ENCODE data around the gene DYNLT1. TPM values are rescaled to one million over a fixed set of nuclear protein-coding genes. Genes with fewer than 3 reads are reported as not detected.
"Not testable (repeated sequence)": the region's sequence is repeated elsewhere in the genome, so short reads cannot be mapped to it uniquely, and the experiment has no call there.

Gene DYNLT1
- polyA plus RNA-seq, 1 donor = 128 TPM

GRCh38 chr6:158642097-158642601 is 2.4 kb downstream of the DYNLT1 start:
- 34% methylated on average over 2 of the region's 8 CpGs for WGBS (ENCODE audit: insufficient coverage, low lambda C conversion rate)
- no peaks in the 10 kb centered on the region for H3K27me3 ChIP-seq (ENCODE audit: control insufficient read depth, insufficient read depth, low read length)
- H3K4me3 ChIP-seq (ENCODE audit: low read length) = no peak overlapping the region
- peaks cover 7% of the 10 kb centered on the region for H3K36me3 ChIP-seq (ENCODE audit: control insufficient read depth, insufficient read depth, low read length)
- peak; percentile 76 to 85 for DNase-seq
- peak overlapping the region; percentile 74 for H3K27ac ChIP-seq (ENCODE audit: low read length)
- no peaks in the 10 kb centered on the region for H3K9me3 ChIP-seq (ENCODE audit: control insufficient read depth, low read depth, low read length)
- H3K4me1 ChIP-seq (ENCODE audit: control insufficient read depth, insufficient read depth, low read length) = peaks cover 24% of the 10 kb centered on the region

- 40% methylated on average over 1 of the region's 2 CpGs for WGBS (ENCODE audit: insufficient coverage, low lambda C conversion rate)
- Histone ChIP-seq H3K9me3 (ENCODE audit: control insufficient read depth, low read depth, low read length) (no peaks in the 10 kb centered on the region), H3K4me1 (ENCODE audit: control insufficient read depth, insufficient read depth, low read length) (peaks cover 12% of the 10 kb centered on the region), H3K4me3 (ENCODE audit: low read length) (no peak overlapping the region), H3K27ac (ENCODE audit: low read length) (no peak overlapping the region), H3K36me3 (ENCODE audit: control insufficient read depth, insufficient read depth, low read length) (peaks cover 18% of the 10 kb centered on the region), H3K27me3 (ENCODE audit: control insufficient read depth, insufficient read depth, low read length) (no peaks in the 10 kb centered on the region)
- DNase-seq = no peak
Measured at GRCh38 chr6:158640519-158640918, 4.0 kb downstream of the DYNLT1 start.

GRCh38 chr6:158639056-158639455 is 5.5 kb downstream of the DYNLT1 start:
- no peak overlapping the region for H3K4me3 ChIP-seq (ENCODE audit: low read length)
- no peak overlapping the region for H3K27ac ChIP-seq (ENCODE audit: low read length)
- H3K36me3 ChIP-seq (ENCODE audit: control insufficient read depth, insufficient read depth, low read length) = peaks cover 25% of the 10 kb centered on the region
- H3K9me3 ChIP-seq (ENCODE audit: control insufficient read depth, low read depth, low read length) = no peaks in the 10 kb centered on the region
- no CpG with 5 or more reads among the region's 5 CpGs for WGBS (ENCODE audit: insufficient coverage, low lambda C conversion rate)
- no peak for DNase-seq
- no peaks in the 10 kb centered on the region for H3K27me3 ChIP-seq (ENCODE audit: control insufficient read depth, insufficient read depth, low read length)
- peaks cover 12% of the 10 kb centered on the region for H3K4me1 ChIP-seq (ENCODE audit: control insufficient read depth, insufficient read depth, low read length)

GRCh38 chr6:158638324-158638854 is 6.2 kb downstream of the DYNLT1 start:
- H3K27me3 ChIP-seq (ENCODE audit: control insufficient read depth, insufficient read depth, low read length) = no peaks in the 10 kb centered on the region
- no peak for DNase-seq
- H3K36me3 ChIP-seq (ENCODE audit: control insufficient read depth, insufficient read depth, low read length) = peaks cover 26% of the 10 kb centered on the region
- H3K4me1 ChIP-seq (ENCODE audit: control insufficient read depth, insufficient read depth, low read length) = peaks cover 12% of the 10 kb centered on the region
- no peak overlapping the region for H3K4me3 ChIP-seq (ENCODE audit: low read length)
- WGBS (ENCODE audit: insufficient coverage, low lambda C conversion rate) = 81% methylated on average over 2 of the region's 3 CpGs
- no peak overlapping the region for H3K27ac ChIP-seq (ENCODE audit: low read length)
- no peaks in the 10 kb centered on the region for H3K9me3 ChIP-seq (ENCODE audit: control insufficient read depth, low read depth, low read length)

- WGBS (ENCODE audit: insufficient coverage, low lambda C conversion rate) = 100% methylated on average over 1 of the region's 8 CpGs
- DNase-seq = no peak
- Histone ChIP-seq H3K36me3 (ENCODE audit: control insufficient read depth, insufficient read depth, low read length) (peaks cover 34% of the 10 kb centered on the region), H3K4me1 (ENCODE audit: control insufficient read depth, insufficient read depth, low read length) (peaks cover 6% of the 10 kb centered on the region), H3K27me3 (ENCODE audit: control insufficient read depth, insufficient read depth, low read length) (no peaks in the 10 kb centered on the region), H3K4me3 (ENCODE audit: low read length) (no peak overlapping the region), H3K27ac (ENCODE audit: low read length) (no peak overlapping the region), H3K9me3 (ENCODE audit: control insufficient read depth, low read depth, low read length) (no peaks in the 10 kb centered on the region)
Measured at GRCh38 chr6:158636778-158637177, 7.8 kb downstream of the DYNLT1 start.

- Histone ChIP-seq H3K27ac (ENCODE audit: low read length) (no peak overlapping the region), H3K4me3 (ENCODE audit: low read length) (no peak overlapping the region), H3K9me3 (ENCODE audit: control insufficient read depth, low read depth, low read length) (no peaks in the 10 kb centered on the region), H3K27me3 (ENCODE audit: control insufficient read depth, insufficient read depth, low read length) (no peaks in the 10 kb centered on the region), H3K36me3 (ENCODE audit: control insufficient read depth, insufficient read depth, low read length) (peaks cover 41% of the 10 kb centered on the region), H3K4me1 (ENCODE audit: control insufficient read depth, insufficient read depth, low read length) (peaks cover 17% of the 10 kb centered on the region)
- no peak for DNase-seq
- WGBS (ENCODE audit: insufficient coverage, low lambda C conversion rate) = no CpG with 5 or more reads among the region's 7 CpGs
Measured at GRCh38 chr6:158635427-158636073, 9.0 kb downstream of the DYNLT1 start.

- no peaks in the 10 kb centered on the region for H3K27me3 ChIP-seq (ENCODE audit: control insufficient read depth, insufficient read depth, low read length)
- H3K4me1 ChIP-seq (ENCODE audit: control insufficient read depth, insufficient read depth, low read length) = peaks cover 20% of the 10 kb centered on the region
- no peaks in the 10 kb centered on the region for H3K9me3 ChIP-seq (ENCODE audit: control insufficient read depth, low read depth, low read length)
- peaks cover 44% of the 10 kb centered on the region for H3K36me3 ChIP-seq (ENCODE audit: control insufficient read depth, insufficient read depth, low read length)
- no peak overlapping the region for H3K27ac ChIP-seq (ENCODE audit: low read length)
- H3K4me3 ChIP-seq (ENCODE audit: low read length) = no peak overlapping the region
- 28% methylated on average over 2 of the region's 6 CpGs for WGBS (ENCODE audit: insufficient coverage, low lambda C conversion rate)
- DNase-seq = no peak
Measured at GRCh38 chr6:158634695-158635426, 9.7 kb downstream of the DYNLT1 start.

- Histone ChIP-seq H3K27me3 (ENCODE audit: control insufficient read depth, insufficient read depth, low read length) (no peaks in the 10 kb centered on the region), H3K4me1 (ENCODE audit: control insufficient read depth, insufficient read depth, low read length) (peaks cover 20% of the 10 kb centered on the region), H3K27ac (ENCODE audit: low read length) (no peak overlapping the region), H3K9me3 (ENCODE audit: control insufficient read depth, low read depth, low read length) (no peaks in the 10 kb centered on the region), H3K36me3 (ENCODE audit: control insufficient read depth, insufficient read depth, low read length) (peaks cover 55% of the 10 kb centered on the region), H3K4me3 (ENCODE audit: low read length) (no peak overlapping the region)
- 100% methylated on average over 3 of the region's 11 CpGs for WGBS (ENCODE audit: insufficient coverage, low lambda C conversion rate)
- no peak for DNase-seq
Measured at GRCh38 chr6:158633127-158633526, 11.4 kb downstream of the DYNLT1 start.

- not testable (repeated sequence) for DNase-seq; H3K9me3 ChIP-seq (ENCODE audit: control insufficient read depth, low read depth, low read length); H3K4me3 ChIP-seq (ENCODE audit: low read length); H3K27me3 ChIP-seq (ENCODE audit: control insufficient read depth, insufficient read depth, low read length)
- WGBS (ENCODE audit: insufficient coverage, low lambda C conversion rate) = no CpG with 5 or more reads among the region's 3 CpGs
- H3K27ac ChIP-seq (ENCODE audit: low read length) = peak overlapping the region; percentile 75
- peaks cover 60% of the 10 kb centered on the region for H3K36me3 ChIP-seq (ENCODE audit: control insufficient read depth, insufficient read depth, low read length)
- H3K4me1 ChIP-seq (ENCODE audit: control insufficient read depth, insufficient read depth, low read length) = peaks cover 20% of the 10 kb centered on the region
Measured at GRCh38 chr6:158632538-158633119, 11.9 kb downstream of the DYNLT1 start.

All from large intestine (tissue), 3 donors.